ENCODE data around the gene ADK. TPM values are rescaled to one million over a fixed set of nuclear protein-coding genes. Genes with fewer than 3 reads are reported as not detected.

The ADK gene
- total RNA-seq, 1 donor from 2014 or later = 39.4 TPM

- no peak for DNase-seq (ENCODE audit: low read depth)
- TF ChIP-seq CTCF (conservative IDR thresholded peaks at IDR 0.05; ENCODE audit: low read depth, low read length) = no peak
Measured at GRCh38 chr10:74246495-74246894, 95.5 kb downstream of the ADK start.

GRCh38 chr10:74249865-74250264 is 98.8 kb downstream of the ADK start:
- TF ChIP-seq CTCF (conservative IDR thresholded peaks at IDR 0.05; ENCODE audit: low read depth, low read length) = no peak
- H3K4me3 ChIP-seq (ENCODE audit: low read depth, low read length) = no peak overlapping the region
- no peak for DNase-seq (ENCODE audit: low read depth)

More at GRCh38 chr10:74246495-74246894, 95.5 kb downstream of the ADK start:
- no peak overlapping the region for H3K4me3 ChIP-seq (ENCODE audit: low read depth, low read length)

GRCh38 chr10:74255214-74255613 is 104.2 kb downstream of the ADK start:
- no peak for DNase-seq (ENCODE audit: low read depth)
- TF ChIP-seq CTCF (conservative IDR thresholded peaks at IDR 0.05; ENCODE audit: low read depth, low read length) = no peak

GRCh38 chr10:74255888-74256357 is 104.9 kb downstream of the ADK start:
- no peak overlapping the region for H3K4me3 ChIP-seq (ENCODE audit: low read depth, low read length)
- TF ChIP-seq CTCF (conservative IDR thresholded peaks at IDR 0.05; ENCODE audit: low read depth, low read length) = no peak
- no peak for DNase-seq (ENCODE audit: low read depth)

More at GRCh38 chr10:74255214-74255613, 104.2 kb downstream of the ADK start:
- no peak overlapping the region for H3K4me3 ChIP-seq (ENCODE audit: low read depth, low read length)

GRCh38 chr10:74262856-74263255 is 111.8 kb downstream of the ADK start:
- no peak for DNase-seq (ENCODE audit: low read depth)
- no peak for TF ChIP-seq CTCF (conservative IDR thresholded peaks at IDR 0.05; ENCODE audit: low read depth, low read length)
- no peak overlapping the region for H3K4me3 ChIP-seq (ENCODE audit: low read depth, low read length)

GRCh38 chr10:74263996-74264395 is 113.0 kb downstream of the ADK start:
- no peak overlapping the region for H3K4me3 ChIP-seq (ENCODE audit: low read depth, low read length)
- no peak for TF ChIP-seq CTCF (conservative IDR thresholded peaks at IDR 0.05; ENCODE audit: low read depth, low read length)
- DNase-seq (ENCODE audit: low read depth) = no peak

GRCh38 chr10:74272288-74272687 is 121.3 kb downstream of the ADK start:
- no peak overlapping the region for H3K4me3 ChIP-seq (ENCODE audit: low read depth, low read length)
- TF ChIP-seq CTCF (conservative IDR thresholded peaks at IDR 0.05; ENCODE audit: low read depth, low read length) = no peak
- DNase-seq (ENCODE audit: low read depth) = no peak

Measured in epithelial cell of proximal tubule (primary cell).